ENCODE data around the gene CEP164. TPM values are rescaled to one million over a fixed set of nuclear protein-coding genes. Genes with fewer than 3 reads are reported as not detected.

CEP164 gene
- total RNA-seq, 2 experiments from 2014 or later: 41.4 to 45.6 TPM

GRCh38 chr11:117462183-117462863 lies 134.7 kb downstream of the CEP164 start:
- Mint-ChIP-seq H3K4me1 (peaks cover 6% of the 10 kb centered on the region), H3K27me3 (no peaks in the 10 kb centered on the region), H3K27ac (no peak overlapping the region), H3K4me3 (no peak overlapping the region), H3K9me3 (no peaks in the 10 kb centered on the region), H3K36me3 (ENCODE audit: low read depth) (no peaks in the 10 kb centered on the region)
- DNase-seq: no peak
- ChIA-PET CTCF (no interaction called here), POLR2A (no interaction called here)

GRCh38 chr11:117462864-117463247 lies 135.2 kb downstream of the CEP164 start:
- DNase-seq: no peak
- Mint-ChIP-seq H3K4me1 (peaks cover 5% of the 10 kb centered on the region), H3K4me3 (no peak overlapping the region), H3K9me3 (no peaks in the 10 kb centered on the region), H3K27me3 (peaks cover 3% of the 10 kb centered on the region), H3K27ac (no peak overlapping the region), H3K36me3 (ENCODE audit: low read depth) (no peaks in the 10 kb centered on the region)
- POLR2A ChIA-PET: no interaction called here
- CTCF ChIA-PET: no interaction called here

Other genes starting within 250 kb of the CEP164 start
- gene SIK3, start 229.4 kb upstream of the CEP164 start, total RNA-seq: 10 to 100 TPM; 36.4 to 43.0 TPM
- 10 to 100 TPM; 60.1 to 62.8 TPM for gene PAFAH1B2, start 183.6 kb upstream of the CEP164 start, total RNA-seq
- gene SIDT2, start 149.1 kb upstream of the CEP164 start, total RNA-seq: 10 to 100 TPM; 38.1 to 42.9 TPM
- 1 to 10 TPM; 5.2 to 5.8 TPM for gene TAGLN, start 128.5 kb upstream of the CEP164 start, total RNA-seq
- 100 to 1,000 TPM; 181 to 182 TPM for gene PCSK7, start 95.8 kb upstream of the CEP164 start, total RNA-seq
- gene RNF214, start 95.2 kb upstream of the CEP164 start, total RNA-seq: 10 to 100 TPM; 23.1 to 23.6 TPM
- gene BACE1-AS, start 36.5 kb upstream of the CEP164 start, total RNA-seq: 1 to 10 TPM; 4.9 to 5.6 TPM
- under 1 TPM; 0.75 to 0.96 TPM for gene BACE1, start 11.6 kb upstream of the CEP164 start, total RNA-seq

All from activated CD4-positive, alpha-beta memory T cell treated with anti-CD3 and anti-CD28 coated beads, Interleukin-2, amount 10 ng/mL, durations not matched to agents 7 days and 5 days (primary cell).